Measurements from ENCODE around the gene C9orf43.
"Not testable (repeated sequence)": the region's sequence is repeated elsewhere in the genome, so short reads cannot be mapped to it uniquely, and the experiment has no call there.

The C9orf43 gene, protein sequence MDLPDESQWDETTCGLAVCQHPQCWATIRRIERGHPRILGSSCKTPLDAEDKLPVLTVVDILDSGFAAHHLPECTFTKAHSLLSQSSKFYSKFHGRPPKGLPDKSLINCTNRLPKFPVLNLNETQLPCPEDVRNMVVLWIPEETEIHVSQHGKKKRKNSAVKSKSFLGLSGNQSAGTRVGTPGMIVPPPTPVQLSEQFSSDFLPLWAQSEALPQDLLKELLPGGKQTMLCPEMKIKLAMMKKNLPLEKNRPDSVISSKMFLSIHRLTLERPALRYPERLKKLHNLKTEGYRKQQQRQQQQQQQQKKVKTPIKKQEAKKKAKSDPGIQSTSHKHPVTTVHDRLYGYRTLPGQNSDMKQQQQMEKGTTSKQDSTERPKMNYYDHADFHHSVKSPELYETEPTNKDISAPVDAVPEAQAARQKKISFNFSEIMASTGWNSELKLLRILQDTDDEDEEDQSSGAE

DNA sequence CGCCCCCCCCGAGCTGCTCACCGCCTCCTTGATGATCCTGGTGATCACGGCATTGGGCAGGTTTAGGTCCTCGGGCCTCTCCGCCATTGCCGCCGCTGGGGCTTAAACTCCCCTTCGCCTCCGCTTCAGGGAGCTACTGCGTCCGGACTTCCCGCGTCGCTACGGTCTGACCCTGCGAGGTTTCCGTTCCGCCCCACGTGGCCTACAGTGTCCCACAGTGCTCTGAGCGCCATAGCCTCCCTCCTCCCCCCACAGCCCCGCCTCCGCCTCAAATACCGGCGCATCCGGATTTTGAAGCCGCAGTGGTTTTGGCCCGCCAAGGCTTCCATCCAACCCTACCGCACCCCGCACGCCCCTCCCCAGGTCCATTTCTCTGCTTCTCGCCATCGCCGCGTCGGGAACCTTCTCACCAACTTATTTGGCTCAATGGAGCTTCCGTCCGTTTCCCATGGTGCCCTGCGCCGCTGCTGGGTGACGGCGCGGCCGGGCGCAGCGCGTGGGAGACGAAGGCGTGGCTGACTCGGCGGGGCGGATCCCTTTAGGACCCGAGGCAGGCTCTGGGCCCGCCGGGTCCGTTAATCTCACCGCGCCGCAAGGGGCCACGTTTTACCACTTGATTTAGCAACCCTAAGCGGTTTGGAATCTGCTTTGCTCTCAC, at the start of gene C9orf43, which contains the start of gene POLE3:
TSS of gene C9orf43 (plus strand) at position 541 of the 658 bp plus-strand sequence. CDS start 2,747 bp downstream, outside the sequence.
TSS of gene POLE3 (minus strand) at position 469 of the 658 bp plus-strand sequence. CDS start at position 87, 382 bp downstream.
- Mint-ChIP-seq H3K36me3 (ENCODE audit: low read depth) (peaks cover 37% of the 10 kb centered on the region), H3K9me3 (no peaks in the 10 kb centered on the region), H3K4me3 (peak within 1 kb of the TSS; percentile 95), H3K27ac (peak within 1 kb of the TSS; percentile 100), H3K4me1 (peaks cover 45% of the 10 kb centered on the region), H3K27me3 (peaks cover 3% of the 10 kb centered on the region)
- peak; percentile 97 for ATAC-seq
- peak; percentile 96 for DNase-seq

DNA sequence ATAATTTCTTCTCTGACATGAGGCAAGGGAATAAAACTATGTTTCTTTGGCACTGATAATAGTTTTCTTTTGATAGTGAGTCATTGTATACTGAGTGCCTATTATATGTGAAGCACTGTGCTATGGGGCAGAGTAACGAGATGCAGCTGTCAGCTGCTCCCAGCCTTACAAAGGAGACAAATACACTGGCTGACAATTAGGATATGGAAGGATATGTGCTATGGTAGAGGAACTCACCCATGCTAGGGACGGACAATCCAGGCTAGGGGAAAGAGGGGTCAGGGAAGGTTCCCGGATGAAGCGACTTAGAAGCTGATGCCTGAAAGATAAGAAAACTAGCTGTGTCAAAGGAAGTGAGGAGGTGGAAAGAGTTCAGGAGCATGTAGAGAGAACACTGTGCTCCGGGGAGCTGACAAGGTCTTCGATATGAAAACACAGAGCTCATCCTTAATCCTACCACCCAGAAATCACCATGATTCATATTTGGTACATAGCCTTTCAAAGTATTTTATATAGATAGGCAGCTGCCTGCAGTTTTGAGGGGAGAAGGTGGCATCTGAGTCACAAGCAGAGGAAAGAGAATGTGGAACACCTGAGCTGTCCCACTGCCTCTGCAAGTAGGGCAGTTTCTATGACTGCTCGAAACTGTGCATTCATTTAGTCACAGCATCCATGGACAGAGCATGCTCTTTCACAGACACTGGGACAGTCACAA, 49.1 kb upstream of the C9orf43 start:
- Mint-ChIP-seq H3K27me3 (no peaks in the 10 kb centered on the region), H3K9me3 (no peaks in the 10 kb centered on the region), H3K27ac (peak overlapping the region; percentile 77), H3K36me3 (ENCODE audit: low read depth) (peaks cover 2% of the 10 kb centered on the region), H3K4me3 (peak overlapping the region; percentile 19), H3K4me1 (peaks cover 23% of the 10 kb centered on the region)
- ATAC-seq, result peak; percentile 97
- peak; percentile 14 for DNase-seq

DNA sequence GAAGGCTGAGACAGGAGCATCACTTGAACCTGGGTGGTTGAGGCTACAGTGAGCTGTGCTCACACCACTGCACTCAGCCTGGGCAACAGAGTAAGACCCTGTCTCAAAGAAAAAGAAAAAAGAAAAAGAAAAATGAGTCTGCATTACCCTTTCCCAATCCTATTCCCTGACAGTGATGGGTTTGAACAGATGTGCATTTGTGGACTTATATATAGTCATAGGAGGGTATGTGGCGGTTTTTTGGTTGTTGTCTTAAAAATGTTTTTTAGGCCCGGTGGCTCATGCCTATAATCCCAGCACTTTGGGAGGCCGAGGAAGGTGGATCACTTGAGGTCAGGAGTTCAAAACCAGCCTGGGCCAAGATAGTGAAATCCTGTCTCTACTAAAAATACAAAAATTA, 47.2 kb upstream of the C9orf43 start:
- Mint-ChIP-seq H3K4me1 (peaks cover 23% of the 10 kb centered on the region), H3K27me3 (no peaks in the 10 kb centered on the region), H3K4me3 (no peak overlapping the region), H3K9me3 (no peaks in the 10 kb centered on the region), H3K36me3 (ENCODE audit: low read depth) (peaks cover 2% of the 10 kb centered on the region), H3K27ac (no peak overlapping the region)
- DNase-seq, result no peak
- no peak for ATAC-seq

DNA sequence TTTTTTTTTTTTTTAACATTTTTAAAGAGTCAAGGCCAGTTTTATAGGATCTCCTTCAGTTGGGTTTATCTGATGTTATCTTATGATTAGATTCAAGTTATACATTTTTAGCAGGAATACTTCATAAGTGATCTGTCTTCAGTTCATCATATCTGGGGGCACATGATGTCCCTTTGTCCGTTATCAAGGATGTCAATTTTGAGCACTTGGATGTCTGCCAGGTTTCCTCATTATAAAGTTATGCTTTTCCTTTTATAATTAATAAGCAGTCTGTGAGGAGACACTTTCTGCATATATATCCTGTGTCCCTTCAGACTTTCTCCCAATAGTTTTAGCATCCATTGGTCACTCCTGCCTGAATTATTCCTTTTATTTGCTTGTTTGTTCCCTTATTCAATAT, 45.6 kb upstream of the C9orf43 start:
- H3K9me3 Mint-ChIP-seq, result no peaks in the 10 kb centered on the region
- H3K36me3 Mint-ChIP-seq (ENCODE audit: low read depth), result peaks cover 2% of the 10 kb centered on the region
- H3K27me3 Mint-ChIP-seq, result no peaks in the 10 kb centered on the region
- ATAC-seq (no peak), DNase-seq (no peak)
- no peak overlapping the region for H3K4me3 Mint-ChIP-seq
- no peak overlapping the region for H3K27ac Mint-ChIP-seq
- H3K4me1 Mint-ChIP-seq, result peaks cover 23% of the 10 kb centered on the region

DNA sequence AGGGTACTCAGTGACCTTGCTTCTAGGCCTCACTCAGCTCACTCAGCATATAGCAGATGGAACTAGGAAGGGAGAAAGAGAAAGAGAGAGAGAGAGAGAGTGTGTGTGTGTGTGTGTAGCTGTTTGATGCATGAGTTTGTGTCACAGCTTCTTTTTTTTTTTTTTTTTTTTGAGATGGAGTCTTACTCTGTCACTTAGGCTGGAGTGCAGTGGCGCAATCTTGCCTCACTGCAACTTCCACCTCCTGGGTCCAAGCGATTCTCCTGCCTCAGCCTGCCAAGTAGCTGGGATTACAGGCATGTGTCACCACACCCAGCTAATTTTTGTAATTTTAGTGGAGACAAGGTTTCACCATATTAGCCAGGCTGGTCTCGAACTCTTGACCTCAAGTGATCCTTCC, 44.9 kb upstream of the C9orf43 start:
- ATAC-seq; H3K27ac Mint-ChIP-seq; H3K9me3 Mint-ChIP-seq; H3K27me3 Mint-ChIP-seq; H3K4me3 Mint-ChIP-seq; H3K36me3 Mint-ChIP-seq (ENCODE audit: low read depth); DNase-seq: not testable (repeated sequence)
- H3K4me1 Mint-ChIP-seq, result peaks cover 17% of the 10 kb centered on the region

DNA sequence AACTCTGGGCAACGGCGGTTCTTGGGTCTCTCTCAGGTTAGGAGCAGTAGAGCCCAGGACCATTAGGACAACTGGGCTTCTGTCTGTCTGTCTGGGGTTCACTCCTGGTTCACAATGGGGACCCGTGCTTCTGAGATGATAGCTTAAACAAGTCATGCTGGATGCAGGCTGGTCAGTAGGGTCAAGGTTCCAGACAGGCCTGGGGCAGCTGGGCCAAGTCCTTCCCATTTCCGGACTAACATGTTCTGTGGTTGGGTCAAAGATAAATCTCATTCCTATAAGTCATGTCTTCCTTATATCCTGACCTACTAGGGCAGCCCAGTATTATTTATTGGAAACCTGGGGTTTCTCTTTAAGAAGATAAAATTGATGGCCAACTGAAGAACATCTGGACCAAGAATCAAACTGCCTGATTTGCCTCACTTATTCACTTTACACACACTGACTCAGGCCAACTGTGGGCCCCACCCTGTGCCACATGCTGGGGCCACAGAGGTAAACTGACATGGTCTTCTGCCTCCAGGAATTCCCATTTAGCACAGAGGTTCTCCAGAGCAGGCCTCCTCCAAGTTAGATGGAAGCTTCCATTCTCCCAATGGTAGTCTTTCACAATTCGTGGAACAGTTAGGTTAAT, 42.1 kb upstream of the C9orf43 start:
- Mint-ChIP-seq H3K27ac (no peak overlapping the region), H3K4me1 (no peaks in the 10 kb centered on the region), H3K36me3 (ENCODE audit: low read depth) (no peaks in the 10 kb centered on the region), H3K9me3 (no peaks in the 10 kb centered on the region), H3K27me3 (no peaks in the 10 kb centered on the region), H3K4me3 (no peak overlapping the region)
- DNase-seq (no peak), ATAC-seq (no peak)

DNA sequence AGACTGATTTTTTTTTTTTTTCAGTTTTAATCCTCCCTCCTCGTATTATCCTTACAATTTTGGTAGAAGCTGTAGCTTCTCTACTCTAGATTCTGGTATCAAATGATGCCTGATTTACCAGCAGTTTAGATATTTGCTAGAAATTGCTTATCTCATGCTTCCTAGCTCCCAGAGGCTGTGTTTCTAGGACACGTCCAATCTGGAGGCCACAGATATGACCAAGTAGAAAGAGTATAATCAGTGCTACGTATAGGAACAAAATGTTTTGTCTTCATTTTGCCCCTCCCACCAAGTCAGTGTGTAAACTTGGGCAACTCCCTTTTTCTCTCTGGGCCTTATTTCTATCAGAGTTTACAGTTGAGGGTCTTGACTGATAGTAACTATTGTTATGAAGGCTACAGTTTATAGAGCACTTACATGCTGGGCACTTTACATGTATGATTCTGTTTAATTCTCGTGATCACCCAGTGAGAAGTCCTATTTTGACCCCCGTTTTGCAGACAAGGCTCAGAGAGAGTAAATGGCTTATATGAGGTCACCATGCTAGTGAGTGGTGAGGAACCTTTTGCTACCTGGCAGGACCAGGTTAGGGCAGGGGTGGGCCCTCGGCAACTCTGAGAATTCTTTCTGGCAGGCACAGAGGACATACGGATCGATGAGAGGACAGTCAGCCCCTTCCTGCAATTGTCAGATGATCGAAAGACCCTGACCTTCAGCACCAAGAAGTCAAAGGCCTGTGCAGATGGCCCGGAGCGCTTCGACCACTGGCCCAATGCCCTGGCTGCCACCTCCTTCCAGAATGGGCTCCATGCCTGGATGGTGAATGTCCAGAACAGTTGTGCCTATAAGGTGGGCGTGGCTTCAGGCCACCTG, 41.3 kb upstream of the C9orf43 start:
- H3K27me3 Mint-ChIP-seq, result no peaks in the 10 kb centered on the region
- H3K27ac Mint-ChIP-seq, result no peak overlapping the region
- no peaks in the 10 kb centered on the region for H3K4me1 Mint-ChIP-seq
- DNase-seq (no peak), ATAC-seq (no peak)
- H3K9me3 Mint-ChIP-seq, result no peaks in the 10 kb centered on the region
- no peaks in the 10 kb centered on the region for H3K36me3 Mint-ChIP-seq (ENCODE audit: low read depth)
- H3K4me3 Mint-ChIP-seq, result no peak overlapping the region

DNA sequence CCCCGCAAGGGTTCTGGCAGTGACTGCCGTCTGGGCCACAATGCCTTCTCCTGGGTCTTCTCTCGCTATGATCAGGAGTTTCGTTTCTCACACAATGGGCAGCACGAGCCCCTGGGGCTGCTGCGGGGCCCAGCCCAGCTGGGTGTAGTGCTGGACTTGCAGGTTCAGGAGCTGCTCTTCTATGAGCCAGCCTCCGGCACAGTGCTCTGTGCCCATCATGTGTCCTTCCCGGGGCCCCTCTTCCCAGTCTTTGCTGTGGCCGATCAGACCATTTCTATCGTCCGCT, 40.7 kb upstream of the C9orf43 start:
- Mint-ChIP-seq H3K4me3 (no peak overlapping the region), H3K4me1 (no peaks in the 10 kb centered on the region), H3K27me3 (no peaks in the 10 kb centered on the region), H3K9me3 (no peaks in the 10 kb centered on the region), H3K27ac (no peak overlapping the region), H3K36me3 (ENCODE audit: low read depth) (no peaks in the 10 kb centered on the region)
- DNase-seq (no peak), ATAC-seq (no peak)

DNA sequence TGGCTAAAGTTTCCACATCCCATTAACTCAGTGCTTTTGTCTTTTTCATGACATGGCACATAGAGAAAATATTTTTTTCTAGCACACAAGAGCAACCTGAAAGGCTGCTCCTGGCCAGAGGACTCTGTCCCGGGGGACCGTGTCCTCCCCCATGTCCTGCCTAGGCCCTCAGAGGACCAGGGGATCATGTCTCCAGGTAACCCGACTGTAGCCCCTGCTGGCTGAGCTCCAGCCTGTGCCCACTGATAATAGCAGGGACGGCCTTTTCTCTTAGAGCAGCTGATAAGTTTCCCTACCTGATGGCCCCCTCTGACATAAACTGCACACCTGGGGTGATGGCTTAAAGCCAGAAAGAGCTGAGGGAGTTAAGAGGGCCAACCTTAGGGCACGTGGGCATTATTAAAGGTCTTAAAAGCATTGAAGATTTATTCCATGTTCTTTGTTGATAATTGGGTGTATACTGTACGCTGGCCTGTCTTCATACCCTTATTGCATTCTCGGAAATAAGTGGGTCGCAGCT, 39.7 kb upstream of the C9orf43 start:
- Mint-ChIP-seq H3K4me3 (no peak overlapping the region), H3K27me3 (peaks cover 5% of the 10 kb centered on the region), H3K9me3 (no peaks in the 10 kb centered on the region), H3K27ac (no peak overlapping the region), H3K36me3 (ENCODE audit: low read depth) (no peaks in the 10 kb centered on the region), H3K4me1 (peaks cover 10% of the 10 kb centered on the region)
- DNase-seq (no peak), ATAC-seq (no peak)

DNA sequence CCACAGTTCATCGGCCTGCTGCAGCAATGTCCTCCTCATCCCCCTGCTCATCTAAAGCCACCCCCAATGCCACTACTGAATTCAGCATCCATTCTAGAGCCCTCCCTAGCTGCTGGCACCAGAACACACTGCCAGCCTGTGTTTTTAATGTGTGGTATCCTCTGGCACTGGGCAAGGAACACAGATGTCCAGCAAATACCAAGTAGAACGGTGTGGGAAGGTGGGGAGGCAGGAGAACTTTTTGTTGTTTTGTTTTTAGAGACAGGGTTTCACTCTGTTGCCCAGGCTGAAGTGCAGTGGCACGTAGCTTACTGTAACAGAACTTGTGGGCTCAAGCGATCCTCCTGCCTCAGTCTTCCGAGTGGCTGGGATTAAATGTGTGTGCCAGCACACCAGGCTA, 38.5 kb upstream of the C9orf43 start:
- H3K36me3 Mint-ChIP-seq (ENCODE audit: low read depth), result no peaks in the 10 kb centered on the region
- H3K27ac Mint-ChIP-seq, result no peak overlapping the region
- no peak for DNase-seq
- H3K27me3 Mint-ChIP-seq, result peaks cover 5% of the 10 kb centered on the region
- no peak for ATAC-seq
- H3K4me3 Mint-ChIP-seq, result no peak overlapping the region
- no peaks in the 10 kb centered on the region for H3K9me3 Mint-ChIP-seq
- peaks cover 12% of the 10 kb centered on the region for H3K4me1 Mint-ChIP-seq

DNA sequence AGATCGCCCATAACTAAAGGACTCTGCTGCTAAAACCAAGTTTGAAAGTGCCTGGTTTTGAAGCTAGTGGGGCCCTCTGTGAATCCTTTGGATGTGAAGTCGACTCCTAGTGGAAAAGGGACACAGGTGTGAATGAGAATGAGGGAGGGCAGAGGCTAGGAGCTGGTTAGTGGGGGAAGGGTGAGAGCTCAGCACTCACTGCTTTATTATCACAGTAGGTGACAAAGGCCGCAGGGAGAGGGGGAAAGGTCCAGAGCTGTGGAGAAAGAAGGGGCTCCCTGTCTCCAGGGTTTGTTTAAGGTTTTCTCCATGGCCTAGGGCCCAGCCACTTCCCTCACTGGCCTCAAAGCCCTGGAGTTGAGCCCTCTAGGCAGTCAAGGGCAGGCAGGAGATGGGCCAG, 37.3 kb upstream of the C9orf43 start:
- DNase-seq (no peak), ATAC-seq (no peak)
- H3K9me3 Mint-ChIP-seq, result no peaks in the 10 kb centered on the region
- H3K36me3 Mint-ChIP-seq (ENCODE audit: low read depth), result no peaks in the 10 kb centered on the region
- H3K4me3 Mint-ChIP-seq, result no peak overlapping the region
- H3K4me1 Mint-ChIP-seq, result peaks cover 13% of the 10 kb centered on the region
- no peak overlapping the region for H3K27ac Mint-ChIP-seq
- peaks cover 5% of the 10 kb centered on the region for H3K27me3 Mint-ChIP-seq

DNA sequence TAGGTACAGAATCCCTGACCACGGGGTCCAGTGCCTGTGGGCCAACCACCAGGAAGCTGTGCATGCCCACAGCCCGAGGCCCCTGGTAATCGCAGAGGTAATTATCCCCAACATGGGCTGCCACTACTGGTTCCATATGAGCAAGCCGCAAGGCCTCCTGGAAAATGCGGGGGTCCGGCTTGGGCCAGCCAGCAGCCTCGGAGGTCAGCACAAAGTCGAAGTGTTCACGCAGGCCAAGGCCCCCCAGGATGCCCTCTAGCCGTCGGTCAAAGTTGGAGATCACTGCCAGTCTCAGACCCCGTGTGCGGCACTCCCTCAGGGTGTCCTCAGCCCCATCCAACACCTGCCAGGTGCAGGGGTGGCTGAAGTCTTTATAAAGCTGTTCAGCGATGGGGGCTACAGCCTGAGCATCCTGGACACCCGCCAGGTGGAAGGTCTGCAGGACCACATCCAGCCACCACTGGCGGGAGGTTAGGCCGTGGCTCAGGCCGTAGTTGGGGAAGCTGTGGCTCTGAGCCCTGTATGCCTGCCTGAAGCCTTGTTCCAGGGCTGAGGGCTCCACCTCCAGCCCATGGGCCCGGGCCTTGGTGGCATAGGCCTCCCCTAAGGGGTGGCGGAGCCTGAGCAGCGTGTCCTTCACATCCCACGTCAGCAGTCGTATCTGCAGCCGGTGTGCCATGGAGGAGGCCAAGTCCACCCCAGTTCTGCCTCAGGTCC, 36.7 kb upstream of the C9orf43 start:
- ATAC-seq (no peak), DNase-seq (no peak)
- peaks cover 5% of the 10 kb centered on the region for H3K27me3 Mint-ChIP-seq
- no peaks in the 10 kb centered on the region for H3K36me3 Mint-ChIP-seq (ENCODE audit: low read depth)
- no peak overlapping the region for H3K4me3 Mint-ChIP-seq
- H3K4me1 Mint-ChIP-seq, result peaks cover 13% of the 10 kb centered on the region
- no peaks in the 10 kb centered on the region for H3K9me3 Mint-ChIP-seq
- H3K27ac Mint-ChIP-seq, result no peak overlapping the region
